Spleen (tissue), 11 donors: ENCODE results near the gene CAPN10. TPM values are rescaled to one million over a fixed set of nuclear protein-coding genes. Genes with fewer than 3 reads are reported as not detected.

Source experiments
- DNase-seq: peaks from one replicate; pipeline ENCODE4 v3.0.0-alpha.2; 2020
- H3K27ac ChIP-seq, 8 donors: fragments of 200-600 bp; sonication (generic) in 7 of 8; 1 replicate in 4 of 8; 2 replicates in 4 of 8; pipeline versions ENCODE4 v1.5.0 to v1.8.0; 2016 to 2021; ENCODE audit warnings: inconsistent platforms in 4 of 8, mild to moderate bottlenecking in 4 of 8, moderate library complexity in 1 of 8
- H3K27me3 ChIP-seq, 7 donors: fragments of 200-600 bp; sonication (generic) in 6 of 7; replicated peaks in 1 of 7; 1 replicate in 4 of 7; 2 replicates in 3 of 7; pipeline versions ENCODE4 v1.5.0 to v1.8.0; 2016 to 2021; ENCODE audit warnings: inconsistent platforms in 3 of 7, mild to moderate bottlenecking in 1 of 7
- H3K36me3 ChIP-seq, 6 donors: fragments of 200-600 bp; sonication (generic) in 5 of 6; 1 replicate in 4 of 6; 2 replicates in 2 of 6; pipeline versions ENCODE4 v1.5.0 to v1.8.0; 2016 to 2021; ENCODE audit warnings: inconsistent platforms in 2 of 6
- H3K4me1 ChIP-seq, 6 donors: fragments of 200-600 bp; sonication (generic) in 5 of 6; 1 replicate in 3 of 6; 2 replicates in 3 of 6; pipeline versions ENCODE4 v1.5.0 to v1.8.0; 2016 to 2021; ENCODE audit warnings: inconsistent platforms in 3 of 6
- H3K4me3 ChIP-seq, 8 donors: fragments of 200-600 bp; sonication (generic) in 7 of 8; 1 replicate in 4 of 8; 2 replicates in 4 of 8; pipeline versions ENCODE4 v1.5.0 to v1.8.0; 2016 to 2021; ENCODE audit warnings: inconsistent platforms in 4 of 8, mild to moderate bottlenecking in 4 of 8, moderate library complexity in 2 of 8
- H3K9me3 ChIP-seq, 8 donors: fragments of 200-600 bp; sonication (generic) in 7 of 8; 1 replicate in 4 of 8; 2 replicates in 4 of 8; pipeline versions ENCODE4 v1.5.0 to v1.8.0; 2016 to 2021; ENCODE audit warnings: inconsistent platforms in 4 of 8
- POLR2A ChIP-seq, 3 donors: fragments of 450-650 bp; IDR thresholded peaks; one replicate each; pipeline ENCODE4 v1.5.1; 2017; ENCODE audit warnings: antibody characterized with exemption in 3 of 3, mild to moderate bottlenecking in 1 of 3
- POLR2AphosphoS5 ChIP-seq, 3 donors: sonication (generic); formaldehyde crosslinking; IDR thresholded peaks; one replicate each; pipeline ENCODE4 v1.5.1; 2017; ENCODE audit warnings: antibody characterized with exemption in 3 of 3
- WGBS, 5 donors: extraction: QIAGEN DNeasy Blood & Tissue Kit in 3 of 5; methylation state at CpG; one replicate each; pipeline versions ENCODE4 v1.1.5 to v1.1.7; 2013 to 2018; 5-methylcytosine and 5-hydroxymethylcytosine counted together
- intact Hi-C: fragments of 100-400 bp; cut with DNase I; formaldehyde crosslinking; loops from one replicate; pipeline ENCODE4 v1.15.0; 2023; ENCODE audit warnings: low total_unique reads
- polyA plus RNA-seq, 3 donors: library from polyadenylated mRNA; stranded (reverse); fragments of 200-250 nt; gene quantifications; one replicate each; pipeline ENCODE4 v1.2.1, GENCODE V29; 2013
- total RNA-seq, 7 donors: library from RNA; depleted of rRNA in 3 of 7; stranded (reverse); fragments of >200 nt in 3 of 7; fragmentation: NEBNext Ultra II Directional in 4 of 7; extraction: Animal tissue kit (Norgen Biotek cat#: 25700) in 4 of 7; gene quantifications; one replicate each; pipeline versions ENCODE4 v1.1.0 to v1.2.1, GENCODE V29; 2016 to 2021
- TF ChIP-seq, protein P1 (sequence below), 11 experiments: fragments of 200-600 bp in 7 of 11; fragments of 450-650 bp in 4 of 11; sonication (generic) in 4 of 11; IDR thresholded peaks in 8 of 11; conservative IDR thresholded peaks in 3 of 11; 1 replicate in 7 of 11; 2 replicates in 4 of 11; pipeline versions ENCODE4 v1.4.0 to v1.8.0; 2016 to 2021; ENCODE audit warnings: antibody characterized with exemption in 11 of 11, inconsistent platforms in 4 of 11, mild to moderate bottlenecking in 1 of 11
- donor health status: healthy with polysubstance abuse.
- donor health status: DM: no; HTN: no; CAD: no; lungs with moderate emphysema.
- donor health status: DM: no; HTN: no; CAD: no.
- donor health status: Bipolar disorder and iron deficiency.
- donor health status: healthy.
- donor health status: DM: no; HTN: no; CAD: no.
- donor health status: DM: yes; HTN: yes; CAD: no.

CAPN10 gene
- total and polyA plus RNA-seq, 10 donors, result 34.7 to 83.1 (median 60.5) TPM

DNA sequence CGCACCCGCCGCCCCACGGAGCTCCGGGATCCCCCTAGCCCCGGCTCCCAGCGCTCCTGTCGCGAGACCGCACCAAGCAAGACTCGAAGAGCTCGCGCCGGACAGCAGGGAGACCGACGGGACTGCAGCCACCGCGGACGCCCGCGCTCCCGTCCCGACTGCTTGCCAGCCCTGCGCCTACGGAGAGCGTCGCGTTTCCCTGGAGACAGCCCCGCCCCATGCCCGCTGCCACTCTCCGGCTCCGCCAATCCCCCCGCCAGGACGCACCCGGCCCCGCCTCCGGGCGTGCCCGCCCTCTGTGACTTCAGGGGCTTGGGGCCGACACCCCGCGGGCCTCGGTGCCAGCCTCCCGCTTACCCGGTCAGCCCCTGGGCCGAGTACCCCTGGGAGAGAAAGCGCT is 28.7 kb upstream of the CAPN10 start, which contains the start of gene ANKMY1:
Gene ANKMY1 (minus strand): TSS at position 181 of the 400 bp plus-strand sequence. CDS start 653 bp downstream, outside the sequence.
- Histone ChIP-seq H3K36me3 (peaks cover 0 to 45% (median 3%) of the 10 kb centered on the region in 6 donors), H3K27me3 (peaks cover 0 to 7% (median 0%) of the 10 kb centered on the region in 7 donors), H3K27ac (no peak within 1 kb of the TSS), H3K4me1 (peaks cover 40 to 66% (median 55%) of the 10 kb centered on the region in 6 donors), H3K4me3 (peak within 1 kb of the TSS; percentile 2 to 66 (median 40)), H3K9me3 (no peaks in the 10 kb centered on the region)
- DNase-seq, result peak; percentile 89
- TF ChIP-seq, protein P1, sequence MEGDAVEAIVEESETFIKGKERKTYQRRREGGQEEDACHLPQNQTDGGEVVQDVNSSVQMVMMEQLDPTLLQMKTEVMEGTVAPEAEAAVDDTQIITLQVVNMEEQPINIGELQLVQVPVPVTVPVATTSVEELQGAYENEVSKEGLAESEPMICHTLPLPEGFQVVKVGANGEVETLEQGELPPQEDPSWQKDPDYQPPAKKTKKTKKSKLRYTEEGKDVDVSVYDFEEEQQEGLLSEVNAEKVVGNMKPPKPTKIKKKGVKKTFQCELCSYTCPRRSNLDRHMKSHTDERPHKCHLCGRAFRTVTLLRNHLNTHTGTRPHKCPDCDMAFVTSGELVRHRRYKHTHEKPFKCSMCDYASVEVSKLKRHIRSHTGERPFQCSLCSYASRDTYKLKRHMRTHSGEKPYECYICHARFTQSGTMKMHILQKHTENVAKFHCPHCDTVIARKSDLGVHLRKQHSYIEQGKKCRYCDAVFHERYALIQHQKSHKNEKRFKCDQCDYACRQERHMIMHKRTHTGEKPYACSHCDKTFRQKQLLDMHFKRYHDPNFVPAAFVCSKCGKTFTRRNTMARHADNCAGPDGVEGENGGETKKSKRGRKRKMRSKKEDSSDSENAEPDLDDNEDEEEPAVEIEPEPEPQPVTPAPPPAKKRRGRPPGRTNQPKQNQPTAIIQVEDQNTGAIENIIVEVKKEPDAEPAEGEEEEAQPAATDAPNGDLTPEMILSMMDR (IDR thresholded peaks at IDR 0.05 in 8 of 11, conservative IDR thresholded peaks at IDR 0.05 in 3 of 11), result no peak
- peak in 2 of 3 donors; percentile 26 to 48 for TF ChIP-seq POLR2AphosphoS5 (IDR thresholded peaks at IDR 0.05)
- intact Hi-C loops, result no loop called here
- 3 to 14% (median 8%) methylated on average over 4 to 47 of the region's 47 CpGs for WGBS, 5 donors

DNA sequence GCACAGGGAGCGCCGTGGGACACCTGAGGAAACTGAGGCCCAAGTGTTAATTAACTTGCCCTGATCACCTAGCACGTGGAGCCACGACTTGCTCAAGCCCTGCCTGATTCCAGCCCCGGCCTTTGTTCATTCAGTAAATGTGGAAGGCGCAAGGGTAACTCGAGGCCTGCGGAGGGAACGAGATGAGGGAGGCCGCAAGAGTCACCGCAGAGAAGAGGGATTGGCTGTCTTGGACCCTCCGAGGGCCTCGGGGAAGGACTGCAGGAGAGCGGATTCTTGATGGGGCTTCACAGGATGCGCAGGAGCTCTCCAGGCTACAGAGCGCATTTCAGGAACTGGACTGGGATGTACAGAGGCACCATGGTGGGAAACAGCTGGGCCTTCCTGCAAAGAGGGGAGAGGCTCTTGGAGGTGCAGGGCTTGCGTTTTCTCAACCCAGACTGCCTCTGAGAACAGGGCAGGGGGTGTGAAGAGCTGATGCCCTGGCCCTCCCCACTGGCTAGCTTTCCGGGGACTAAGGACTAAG is 28.2 kb upstream of the CAPN10 start:
- intact Hi-C loops, result no loop called here
- DNase-seq, result no peak
- Histone ChIP-seq H3K9me3 (no peaks in the 10 kb centered on the region), H3K27ac (no peak overlapping the region), H3K36me3 (peaks cover 0 to 44% (median 0%) of the 10 kb centered on the region in 6 donors), H3K4me1 (peaks cover 40 to 71% (median 59%) of the 10 kb centered on the region in 6 donors), H3K4me3 (peak overlapping the region in 6 of 8 donors; percentile 38 to 66 (median 40)), H3K27me3 (peaks cover 0 to 7% (median 0%) of the 10 kb centered on the region in 7 donors)
- WGBS, 5 donors, result 81 to 91% (median 84%) methylated on average over 16 to 18 of the region's 18 CpGs
- TF ChIP-seq POLR2A (IDR thresholded peaks at IDR 0.05) (no peak), POLR2AphosphoS5 (IDR thresholded peaks at IDR 0.05) (no peak)
- TF ChIP-seq, protein P1 (IDR thresholded peaks at IDR 0.05 in 8 of 11, conservative IDR thresholded peaks at IDR 0.05 in 3 of 11), result no peak

DNA sequence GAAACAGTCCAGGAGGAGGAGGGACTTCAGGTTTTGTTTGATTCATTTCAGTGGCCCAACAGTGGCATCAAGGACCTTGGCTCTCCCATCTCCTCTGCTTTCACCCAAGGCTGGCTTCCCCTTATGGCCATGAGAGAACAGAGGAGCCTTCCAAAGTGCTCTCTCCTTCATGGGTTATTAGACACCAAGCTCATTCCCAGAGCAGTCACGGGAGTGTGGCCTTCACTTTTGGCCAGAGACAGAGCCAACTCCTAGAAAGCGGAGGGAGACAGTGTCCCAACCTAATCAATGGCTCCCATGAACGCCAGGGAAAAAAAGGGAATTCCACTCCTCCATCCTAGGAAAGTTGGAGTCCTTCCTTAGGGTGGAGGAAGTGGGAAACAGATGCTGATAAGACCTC is 27.2 kb upstream of the CAPN10 start:
- H3K27me3 ChIP-seq, result peaks cover 0 to 7% (median 0%) of the 10 kb centered on the region in 7 donors
- H3K9me3 ChIP-seq, result no peaks in the 10 kb centered on the region
- no peak for DNase-seq
- peaks cover 0 to 39% (median 0%) of the 10 kb centered on the region in 6 donors for H3K36me3 ChIP-seq
- H3K27ac ChIP-seq, result peak overlapping the region in 2 of 8 donors; percentile 97 to 100
- peak overlapping the region in 1 of 8 donors; percentile 83 for H3K4me3 ChIP-seq
- intact Hi-C loops, result no loop called here
- WGBS, 5 donors, result 88 to 93% (median 91%) methylated on average over 3 of the region's 3 CpGs
- peaks cover 43 to 81% (median 69%) of the 10 kb centered on the region in 6 donors for H3K4me1 ChIP-seq
- TF ChIP-seq POLR2A (IDR thresholded peaks at IDR 0.05) (no peak), POLR2AphosphoS5 (IDR thresholded peaks at IDR 0.05) (no peak)
- TF ChIP-seq, protein P1 (IDR thresholded peaks at IDR 0.05 in 8 of 11, conservative IDR thresholded peaks at IDR 0.05 in 3 of 11), result no peak

DNA sequence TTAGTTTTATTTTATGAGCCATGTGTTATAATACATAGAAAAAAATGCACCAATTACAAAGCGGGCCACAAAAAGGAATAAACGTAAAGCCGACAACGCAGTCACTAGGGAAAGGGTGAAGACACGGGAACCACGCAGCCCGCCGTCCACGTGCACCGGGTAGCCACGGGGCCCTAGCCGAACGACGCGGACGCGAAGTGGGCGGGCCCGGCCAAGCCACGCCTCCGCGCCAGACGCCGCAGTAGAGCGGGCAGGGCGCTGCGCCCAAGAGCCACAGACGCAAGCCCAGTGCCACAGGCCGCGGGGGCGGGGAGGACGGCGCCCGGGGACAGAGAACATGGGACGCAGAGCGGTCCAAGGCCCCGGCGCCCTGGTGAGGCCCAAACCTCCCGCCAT is 26.5 kb upstream of the CAPN10 start, which contains the start of gene DUSP28:
Gene DUSP28 (plus strand): TSS at position 274 of the 396 bp plus-strand sequence. CDS start 328 bp downstream, outside the sequence.
- peak; percentile 99 for DNase-seq
- intact Hi-C loops, result no loop called here
- Histone ChIP-seq H3K4me3 (peak within 1 kb of the TSS; percentile 69 to 86 (median 80)), H3K9me3 (no peaks in the 10 kb centered on the region), H3K27me3 (peaks cover 0 to 7% (median 0%) of the 10 kb centered on the region in 7 donors), H3K4me1 (peaks cover 51 to 89% (median 77%) of the 10 kb centered on the region in 6 donors), H3K36me3 (peaks cover 0 to 31% (median 0%) of the 10 kb centered on the region in 6 donors), H3K27ac (peak within 1 kb of the TSS; percentile 97 to 100 (median 100))
- peak; percentile 79 to 91 (median 89) for TF ChIP-seq POLR2A (IDR thresholded peaks at IDR 0.05)
- peak; percentile 97 to 99 (median 98) for TF ChIP-seq POLR2AphosphoS5 (IDR thresholded peaks at IDR 0.05)
- TF ChIP-seq, protein P1 (IDR thresholded peaks at IDR 0.05 in 8 of 11, conservative IDR thresholded peaks at IDR 0.05 in 3 of 11), result peak in 3 of 11 experiments; percentile 8 to 37 (median 26)
- WGBS, 5 donors, result 0 to 1% (median 0%) methylated on average over 28 to 39 of the region's 39 CpGs
